Memory B cell (primary cell): ENCODE measurements around the gene TRIM5.
A peak's percentile ranks its signal among the peaks of the same experiment; 100 is the strongest.

ENCODE experiments used
- ATAC-seq: fragments of 150-1000 bp; cut with Tn5 transposase; 2 replicates; pipeline ENCODE4 v1.10.0; 2021; ENCODE audit warnings: low read depth, mild to moderate bottlenecking, moderate library complexity
- DNase-seq, 2 donors: peaks; one replicate each; pipeline ENCODE4 v3.0.0; 2022; ENCODE audit warnings: low spot score in 2 of 2
- H3K27ac Mint-ChIP-seq: one replicate; pipeline ENCODE4 v1.8.0; 2022; ENCODE audit warnings: mild to moderate bottlenecking, moderate library complexity, mixed read lengths
- H3K27me3 Mint-ChIP-seq: one replicate; pipeline ENCODE4 v1.8.0; 2022; ENCODE audit warnings: mixed read lengths
- H3K36me3 Mint-ChIP-seq: one replicate; pipeline ENCODE4 v1.8.0; 2022; ENCODE audit warnings: mild to moderate bottlenecking, mixed read lengths
- H3K4me1 Mint-ChIP-seq: one replicate; pipeline ENCODE4 v1.8.0; 2022; ENCODE audit warnings: mixed read lengths
- H3K4me3 Mint-ChIP-seq: one replicate; pipeline ENCODE4 v1.8.0; 2022; ENCODE audit warnings: mild to moderate bottlenecking, moderate library complexity, mixed read lengths
- H3K9me3 Mint-ChIP-seq: one replicate; pipeline ENCODE4 v1.8.0; 2022; ENCODE audit warnings: mixed read lengths

Gene TRIM5

DNA sequence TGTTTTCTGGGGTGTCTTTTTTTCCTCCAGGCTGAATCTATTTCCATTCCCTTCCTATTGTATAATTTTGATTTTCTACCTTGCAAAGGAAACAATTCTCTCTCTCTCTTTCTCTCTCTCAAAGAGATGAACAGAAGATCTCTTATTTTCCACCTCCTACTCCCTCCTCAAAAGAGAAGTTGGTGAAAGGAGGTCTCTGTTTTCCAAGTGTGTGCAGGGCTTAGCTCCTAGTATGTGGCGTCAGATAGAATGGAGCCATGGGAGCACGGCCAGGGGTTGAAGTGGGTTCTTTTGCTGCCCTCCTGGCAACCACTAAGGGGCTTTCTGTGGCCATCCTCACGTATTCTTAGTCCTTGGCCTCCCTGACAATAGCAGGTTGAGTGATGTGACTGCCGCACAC is 59.6 kb downstream of the TRIM5 start:
- Mint-ChIP-seq H3K4me3 (peak overlapping the region; percentile 89), H3K27ac (peak overlapping the region; percentile 90), H3K36me3 (peaks cover 15% of the 10 kb centered on the region), H3K27me3 (no peaks in the 10 kb centered on the region), H3K4me1 (peaks cover 29% of the 10 kb centered on the region), H3K9me3 (no peaks in the 10 kb centered on the region)
- no peak for ATAC-seq
- no peak for DNase-seq

DNA sequence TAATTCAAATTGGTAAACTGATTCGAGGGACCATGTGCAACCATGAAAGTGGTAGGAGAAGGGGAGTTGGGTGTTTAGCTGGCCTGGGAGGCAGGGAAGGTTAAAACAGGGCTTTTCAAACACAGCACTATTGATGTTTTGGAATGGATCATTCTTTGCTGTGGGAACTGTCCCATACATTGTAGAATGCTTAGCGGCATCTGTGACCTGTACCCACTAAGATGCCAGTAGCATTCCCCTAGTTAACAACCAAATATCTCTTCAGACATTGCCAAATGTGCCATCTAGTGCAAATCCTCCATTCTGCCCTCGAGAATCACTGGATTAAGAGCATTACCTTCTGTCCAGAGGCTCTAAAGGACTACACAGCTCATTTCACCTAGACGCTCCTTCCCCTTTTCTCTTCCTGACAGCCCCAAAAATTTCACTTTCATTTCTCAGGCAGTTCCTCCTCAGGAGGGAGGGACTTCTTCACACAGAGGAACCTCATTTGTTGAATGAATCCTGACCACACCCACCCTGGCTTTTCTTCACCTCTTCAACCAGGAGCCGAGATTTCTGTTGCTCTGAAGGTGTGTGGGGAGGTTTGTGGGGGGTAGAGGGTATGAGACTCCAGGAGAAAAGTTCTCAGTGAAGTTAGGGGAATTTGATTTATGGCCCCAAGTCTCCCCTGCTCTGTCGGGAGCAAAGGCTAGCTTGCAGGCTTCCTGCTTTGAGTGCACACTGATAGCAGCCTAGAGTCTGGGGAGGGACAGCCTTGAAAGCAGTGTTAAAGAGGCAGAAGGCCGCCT is 60.2 kb downstream of the TRIM5 start, which contains the start of gene TRIM34:
TSS of gene TRIM34 (plus strand) at position 513 of the 791 bp plus-strand sequence. CDS start 7,331 bp downstream, outside the sequence.
- peak within 1 kb of the TSS; percentile 90 for H3K27ac Mint-ChIP-seq
- H3K9me3 Mint-ChIP-seq: no peaks in the 10 kb centered on the region
- peaks cover 26% of the 10 kb centered on the region for H3K4me1 Mint-ChIP-seq
- ATAC-seq (peak; percentile 97), DNase-seq (peak; percentile 45 to 71)
- H3K27me3 Mint-ChIP-seq: no peaks in the 10 kb centered on the region
- peaks cover 13% of the 10 kb centered on the region for H3K36me3 Mint-ChIP-seq
- H3K4me3 Mint-ChIP-seq: peak within 1 kb of the TSS; percentile 89

DNA sequence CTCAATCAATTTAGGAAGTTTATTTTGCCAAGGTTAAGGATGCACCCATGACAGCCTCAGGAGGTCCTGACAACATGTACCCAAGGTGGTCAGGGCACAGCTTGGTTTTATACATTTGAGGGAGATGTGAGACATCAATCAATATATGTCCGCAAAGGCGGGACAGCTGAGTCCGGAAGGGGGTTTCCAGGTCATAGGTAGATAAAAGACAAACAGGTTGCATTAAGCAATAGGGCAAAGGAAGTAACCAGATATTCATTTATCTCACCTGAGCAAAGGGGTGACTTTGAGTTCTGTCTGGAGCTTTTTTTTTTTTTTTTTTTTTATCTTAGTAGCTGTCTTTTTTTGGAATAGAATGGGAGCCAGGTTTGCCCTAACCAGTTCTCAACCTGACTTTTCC is 62.1 kb downstream of the TRIM5 start:
- Mint-ChIP-seq H3K27ac (no peak overlapping the region), H3K36me3 (peaks cover 6% of the 10 kb centered on the region), H3K9me3 (no peaks in the 10 kb centered on the region), H3K4me3 (no peak overlapping the region), H3K4me1 (peaks cover 26% of the 10 kb centered on the region), H3K27me3 (no peaks in the 10 kb centered on the region)
- ATAC-seq (no peak), DNase-seq (no peak)

DNA sequence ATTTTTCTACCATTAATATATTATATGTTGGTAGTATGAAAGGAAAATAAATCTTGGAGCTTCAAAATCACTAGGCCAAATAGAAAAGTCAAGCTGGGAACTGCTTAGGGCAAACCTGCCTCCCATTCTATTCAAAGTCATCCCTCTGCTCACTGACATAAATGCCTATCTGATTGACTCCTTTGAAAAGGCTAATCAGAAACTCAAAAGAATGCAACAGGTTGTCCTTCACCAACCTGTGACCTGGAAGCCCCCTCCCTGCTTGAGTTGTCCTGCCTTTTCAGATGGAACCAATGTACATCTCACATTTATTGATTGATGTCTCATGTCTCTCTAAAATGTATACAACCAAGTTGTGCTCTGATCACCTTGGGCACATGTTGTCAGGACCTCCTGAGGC is 63.3 kb downstream of the TRIM5 start:
- no peaks in the 10 kb centered on the region for H3K36me3 Mint-ChIP-seq
- no peaks in the 10 kb centered on the region for H3K27me3 Mint-ChIP-seq
- DNase-seq (no peak), ATAC-seq (no peak)
- H3K4me3 Mint-ChIP-seq: no peak overlapping the region
- H3K4me1 Mint-ChIP-seq: peaks cover 14% of the 10 kb centered on the region
- H3K9me3 Mint-ChIP-seq: no peaks in the 10 kb centered on the region
- no peak overlapping the region for H3K27ac Mint-ChIP-seq

DNA sequence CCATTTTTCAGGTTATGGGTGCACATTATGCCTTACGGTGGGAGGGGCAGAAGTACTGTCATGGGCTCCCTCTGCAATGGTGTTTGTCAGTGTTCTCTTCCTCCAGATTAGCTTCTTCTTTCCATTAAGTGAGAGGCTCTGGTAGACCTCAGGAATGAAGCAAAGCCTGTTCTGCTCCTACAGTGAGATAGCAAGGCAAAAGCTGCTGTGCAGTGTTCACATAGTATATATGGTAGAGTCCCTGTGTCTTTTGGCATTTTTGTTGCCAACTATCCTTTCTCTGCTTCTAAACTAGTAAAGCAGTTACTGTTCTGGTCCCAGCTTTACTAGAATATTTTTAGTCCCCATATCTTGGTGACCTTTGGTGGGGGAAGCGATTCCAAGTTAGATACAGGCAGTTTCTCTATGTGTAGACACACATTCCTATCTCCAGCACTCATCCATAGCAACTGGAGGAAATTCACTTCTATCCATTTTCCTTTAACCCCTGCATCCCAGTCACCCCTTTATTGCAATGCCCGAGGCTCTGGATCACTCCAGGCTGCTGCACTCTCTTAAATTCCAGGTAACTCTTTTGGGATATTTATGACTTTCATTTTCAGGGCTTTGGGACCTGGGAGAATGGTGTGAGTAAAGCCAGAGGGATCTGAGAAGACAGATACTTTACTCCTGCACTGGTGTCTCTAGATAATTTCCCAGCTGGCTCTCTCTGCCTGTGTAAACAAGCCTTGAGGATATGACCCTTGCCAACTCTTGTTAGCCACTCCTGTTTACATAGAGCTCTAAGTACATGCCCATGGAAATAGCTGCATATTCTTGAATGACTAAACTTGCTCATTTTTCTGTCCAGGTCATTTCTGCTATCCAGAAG is 64.0 kb downstream of the TRIM5 start:
- Mint-ChIP-seq H3K4me3 (no peak overlapping the region), H3K36me3 (no peaks in the 10 kb centered on the region), H3K4me1 (peaks cover 13% of the 10 kb centered on the region), H3K9me3 (no peaks in the 10 kb centered on the region), H3K27ac (no peak overlapping the region), H3K27me3 (no peaks in the 10 kb centered on the region)
- no peak for ATAC-seq
- DNase-seq: no peak

DNA sequence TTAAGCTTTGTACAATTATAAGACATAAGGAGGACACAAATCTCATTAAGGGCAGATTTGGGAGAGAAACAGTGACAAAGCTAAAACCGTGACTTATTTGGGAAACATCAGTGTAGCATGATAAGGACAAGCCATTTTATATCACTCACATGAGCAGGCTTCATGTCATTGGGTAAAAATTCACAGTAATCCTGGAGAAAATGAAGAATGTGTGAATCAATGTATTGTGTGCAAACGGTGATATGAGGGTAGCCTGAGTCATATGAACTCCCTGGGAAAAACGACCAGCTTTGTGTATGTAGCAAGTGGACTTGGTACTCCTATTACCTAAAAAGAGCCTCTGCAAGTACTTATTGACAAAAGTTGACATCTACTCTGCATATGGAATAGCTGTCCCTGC is 66.1 kb downstream of the TRIM5 start:
- Mint-ChIP-seq H3K36me3 (no peaks in the 10 kb centered on the region), H3K27me3 (no peaks in the 10 kb centered on the region), H3K9me3 (no peaks in the 10 kb centered on the region), H3K27ac (no peak overlapping the region), H3K4me1 (no peaks in the 10 kb centered on the region), H3K4me3 (no peak overlapping the region)
- no peak for ATAC-seq
- DNase-seq: no peak
